PC-3 (cell line): ENCODE results near the gene PLXND1.

Experiments used
- EZH2 ChIP-seq: fragments of 300-600 bp; sonication (generic); IDR thresholded peaks from one replicate; pipeline ENCODE4 v1.6.1; 2017; ENCODE audit warnings: antibody characterized with exemption, mild to moderate bottlenecking, low read length; ENCODE audit not compliant: unreplicated experiment
- EZH2phosphoT487 ChIP-seq: fragments of 300-600 bp; sonication (generic); IDR thresholded peaks from 2 replicates; pipeline ENCODE4 v1.6.1; 2018; ENCODE audit warnings: mild to moderate bottlenecking, antibody characterized with exemption, low read length, borderline replicate concordance
- TF ChIP-seq, protein P1 (sequence below): fragments of 300-600 bp; sonication (generic); conservative IDR thresholded peaks from 2 replicates; pipeline ENCODE4 v1.5.1; 2017; ENCODE audit warnings: antibody characterized with exemption, low read depth, mild to moderate bottlenecking, low read length

DNA sequence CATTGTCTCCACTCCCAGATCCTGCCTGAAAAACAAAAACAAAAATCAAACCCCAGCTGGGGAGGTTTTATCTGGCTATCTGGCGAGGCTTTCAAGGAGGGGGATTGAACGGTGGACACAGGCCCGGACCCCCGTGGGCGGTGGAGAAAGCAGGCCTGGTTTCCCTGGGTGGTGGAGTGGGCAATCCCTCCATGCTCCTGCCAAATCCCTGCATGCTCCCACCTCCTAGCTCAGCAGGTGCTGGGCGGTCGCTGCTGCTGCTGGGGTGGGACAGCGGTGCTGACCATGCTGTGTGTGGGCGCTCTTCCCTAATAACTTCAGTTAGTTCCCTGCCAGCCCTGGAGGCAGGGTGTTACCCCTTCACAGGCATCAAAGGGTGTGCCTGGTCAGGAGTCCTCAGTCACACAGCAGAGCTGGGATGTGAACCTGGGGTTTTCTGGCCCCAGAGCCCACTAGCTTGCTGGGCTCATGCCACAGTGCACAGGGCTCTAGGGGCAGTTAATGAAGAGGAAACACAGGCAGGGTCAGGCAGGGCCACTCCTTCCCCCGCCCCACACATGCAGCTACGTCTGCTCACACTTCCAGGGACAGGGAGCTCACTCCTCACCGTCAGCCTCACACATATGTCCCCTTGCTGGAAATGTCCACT, 15.9 kb upstream of the PLXND1 start:
- TF ChIP-seq, protein P1, sequence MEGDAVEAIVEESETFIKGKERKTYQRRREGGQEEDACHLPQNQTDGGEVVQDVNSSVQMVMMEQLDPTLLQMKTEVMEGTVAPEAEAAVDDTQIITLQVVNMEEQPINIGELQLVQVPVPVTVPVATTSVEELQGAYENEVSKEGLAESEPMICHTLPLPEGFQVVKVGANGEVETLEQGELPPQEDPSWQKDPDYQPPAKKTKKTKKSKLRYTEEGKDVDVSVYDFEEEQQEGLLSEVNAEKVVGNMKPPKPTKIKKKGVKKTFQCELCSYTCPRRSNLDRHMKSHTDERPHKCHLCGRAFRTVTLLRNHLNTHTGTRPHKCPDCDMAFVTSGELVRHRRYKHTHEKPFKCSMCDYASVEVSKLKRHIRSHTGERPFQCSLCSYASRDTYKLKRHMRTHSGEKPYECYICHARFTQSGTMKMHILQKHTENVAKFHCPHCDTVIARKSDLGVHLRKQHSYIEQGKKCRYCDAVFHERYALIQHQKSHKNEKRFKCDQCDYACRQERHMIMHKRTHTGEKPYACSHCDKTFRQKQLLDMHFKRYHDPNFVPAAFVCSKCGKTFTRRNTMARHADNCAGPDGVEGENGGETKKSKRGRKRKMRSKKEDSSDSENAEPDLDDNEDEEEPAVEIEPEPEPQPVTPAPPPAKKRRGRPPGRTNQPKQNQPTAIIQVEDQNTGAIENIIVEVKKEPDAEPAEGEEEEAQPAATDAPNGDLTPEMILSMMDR: no peak
- no peak for TF ChIP-seq EZH2phosphoT487
- TF ChIP-seq EZH2: no peak
